ENCODE results near the gene ESPL1.

- TF ChIP-seq CTCF (IDR thresholded peaks at IDR 0.05) (no peak), POLR2A (IDR thresholded peaks at IDR 0.05) (no peak)
Measured at GRCh38 chr12:53236443-53237111, 31.5 kb upstream of the ESPL1 start.

Data from adrenal gland (tissue), 5 donors.